HG03135 (cell line): ENCODE data around the gene FBXL13.
"Not testable (repeated sequence)": the region's sequence is repeated elsewhere in the genome, so short reads cannot be mapped to it uniquely, and the experiment has no call there.

Source experiments
- ATAC-seq: cut with Tn5 transposase; IDR thresholded peaks from one replicate; pipeline ENCODE4 v1.9.1; 2021; ENCODE audit warnings: mild to moderate bottlenecking, moderate library complexity; ENCODE audit not compliant: unreplicated experiment

Gene FBXL13

GRCh38 chr7:103074519-103075336 lies at the start of gene FBXL13, which contains the start of gene ARMC10:
FBXL13 (minus strand) TSS chr7:103074796.
ARMC10 (plus strand) TSS chr7:103075140; CDS start chr7:103075273, 133 bp downstream.
- peak; percentile 89 for ATAC-seq

GRCh38 chr7:103123529-103123928 lies 48.9 kb upstream of the FBXL13 start:
- ATAC-seq = no peak

GRCh38 chr7:103121641-103122040 lies 47.0 kb upstream of the FBXL13 start:
- no peak for ATAC-seq

GRCh38 chr7:103120362-103120761 lies 45.8 kb upstream of the FBXL13 start:
- ATAC-seq = no peak

- no peak for ATAC-seq
These were observed 45.2 kb upstream of the FBXL13 start for GRCh38 chr7:103119791-103120291.

GRCh38 chr7:103117465-103117864 lies 42.9 kb upstream of the FBXL13 start:
- no peak for ATAC-seq

- ATAC-seq = no peak
These were observed 42.4 kb upstream of the FBXL13 start for GRCh38 chr7:103116991-103117390.

- ATAC-seq = no peak
These were observed 41.9 kb upstream of the FBXL13 start for GRCh38 chr7:103116511-103116910.

- ATAC-seq = no peak
These were observed 41.2 kb upstream of the FBXL13 start for GRCh38 chr7:103115771-103116170.

- no peak for ATAC-seq
These were observed 40.0 kb upstream of the FBXL13 start for GRCh38 chr7:103114576-103115008.

GRCh38 chr7:103113164-103113563 lies 38.6 kb upstream of the FBXL13 start:
- no peak for ATAC-seq

GRCh38 chr7:103106703-103107070 lies 32.1 kb upstream of the FBXL13 start:
- ATAC-seq = not testable (repeated sequence)

GRCh38 chr7:103106005-103106702 lies 31.6 kb upstream of the FBXL13 start:
- no peak for ATAC-seq

GRCh38 chr7:103101543-103101942 lies 26.9 kb upstream of the FBXL13 start:
- ATAC-seq = no peak

GRCh38 chr7:103100348-103100747 lies 25.8 kb upstream of the FBXL13 start:
- ATAC-seq = no peak

GRCh38 chr7:103097041-103097440 lies 22.4 kb upstream of the FBXL13 start:
- ATAC-seq = no peak

GRCh38 chr7:103095558-103095957 lies 21.0 kb upstream of the FBXL13 start:
- ATAC-seq = not testable (repeated sequence)

- ATAC-seq = no peak
These were observed 19.5 kb upstream of the FBXL13 start for GRCh38 chr7:103094102-103094501.

GRCh38 chr7:103093429-103093828 lies 18.8 kb upstream of the FBXL13 start:
- no peak for ATAC-seq

- not testable (repeated sequence) for ATAC-seq
These were observed 17.7 kb upstream of the FBXL13 start for GRCh38 chr7:103092321-103092720.

- ATAC-seq = no peak
These were observed 8.6 kb upstream of the FBXL13 start for GRCh38 chr7:103083210-103083609.

GRCh38 chr7:103082497-103082896 lies 7.9 kb upstream of the FBXL13 start:
- ATAC-seq = no peak
